Kidney capillary endothelial cell (primary cell): ENCODE results near the gene AURKAIP1.

ENCODE experiments used
- DNase-seq: peaks from one replicate; pipeline ENCODE4 v3.0.0-alpha.2; 2018; ENCODE audit warnings: low spot score

AURKAIP1 gene

GRCh38 chr1:1345860-1346500 is 29.0 kb downstream of the AURKAIP1 start:
- DNase-seq = no peak

- no peak for DNase-seq
Measured at GRCh38 chr1:1345384-1345783, 29.6 kb downstream of the AURKAIP1 start.

DNA sequence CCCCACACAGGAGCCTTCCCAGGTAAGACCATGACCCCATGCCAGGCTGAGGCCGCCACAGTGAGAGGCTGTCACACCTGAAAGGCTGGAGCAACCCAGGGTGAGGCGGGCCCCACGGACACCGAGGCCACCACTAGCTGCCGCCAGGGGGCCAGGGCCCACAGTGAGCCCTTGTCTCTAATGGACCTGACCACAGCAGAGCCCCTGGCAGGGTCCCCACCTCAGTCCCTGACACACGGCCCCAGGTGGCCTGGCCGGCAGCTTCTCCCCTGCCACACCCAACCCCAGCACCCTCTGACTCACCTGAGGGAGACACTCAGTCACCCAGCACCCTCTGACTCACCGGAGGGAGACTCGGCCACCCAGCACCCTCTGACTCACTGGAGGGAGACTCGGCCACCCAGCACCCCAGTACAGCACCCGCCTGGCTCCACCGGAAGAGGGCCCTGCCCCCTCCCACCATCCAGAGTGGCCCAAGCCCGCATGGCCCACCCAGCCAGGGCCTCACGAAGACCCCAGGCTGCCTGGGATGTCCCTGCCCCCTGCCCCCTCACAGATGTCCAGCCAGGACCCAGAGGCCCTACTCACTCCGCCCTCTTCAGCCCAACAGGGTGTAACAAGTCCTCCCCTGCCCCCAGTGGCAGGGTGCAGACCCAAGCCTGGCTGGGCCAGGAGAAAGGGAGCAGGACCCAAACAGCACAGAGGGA is 30.2 kb downstream of the AURKAIP1 start:
- no peak for DNase-seq

GRCh38 chr1:1343811-1344421 is 31.1 kb downstream of the AURKAIP1 start:
- DNase-seq = no peak

- DNase-seq = no peak
Measured at GRCh38 chr1:1342584-1343115, 32.4 kb downstream of the AURKAIP1 start.

GRCh38 chr1:1342061-1342562 is 32.9 kb downstream of the AURKAIP1 start:
- no peak for DNase-seq

- DNase-seq = no peak
Measured at GRCh38 chr1:1341549-1342021, 33.4 kb downstream of the AURKAIP1 start.

- DNase-seq = no peak
Measured at GRCh38 chr1:1340791-1341548, 34.0 kb downstream of the AURKAIP1 start.

- DNase-seq = no peak
Measured at GRCh38 chr1:1340185-1340584, 34.8 kb downstream of the AURKAIP1 start.

- no peak for DNase-seq
Measured at GRCh38 chr1:1338278-1338677, 36.7 kb downstream of the AURKAIP1 start.

DNA sequence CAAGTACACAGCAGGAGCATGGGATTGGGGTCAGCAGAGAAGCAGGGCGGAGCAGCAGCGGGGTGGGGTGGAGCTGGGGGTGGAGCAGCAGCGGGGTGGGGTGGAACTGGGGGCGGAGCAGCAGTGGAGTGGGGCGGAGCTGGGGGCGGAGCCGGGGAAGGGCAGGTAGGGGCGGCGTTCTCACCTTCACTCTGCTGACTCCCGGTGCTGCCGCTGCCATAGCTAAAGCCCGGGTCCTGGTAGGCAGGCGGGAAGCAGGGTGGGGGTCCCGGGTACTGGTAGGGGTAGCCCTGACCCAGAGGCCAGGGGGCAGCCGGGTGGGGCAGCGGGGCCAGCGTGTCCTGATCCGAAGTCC is 37.2 kb downstream of the AURKAIP1 start:
- DNase-seq = no peak

DNA sequence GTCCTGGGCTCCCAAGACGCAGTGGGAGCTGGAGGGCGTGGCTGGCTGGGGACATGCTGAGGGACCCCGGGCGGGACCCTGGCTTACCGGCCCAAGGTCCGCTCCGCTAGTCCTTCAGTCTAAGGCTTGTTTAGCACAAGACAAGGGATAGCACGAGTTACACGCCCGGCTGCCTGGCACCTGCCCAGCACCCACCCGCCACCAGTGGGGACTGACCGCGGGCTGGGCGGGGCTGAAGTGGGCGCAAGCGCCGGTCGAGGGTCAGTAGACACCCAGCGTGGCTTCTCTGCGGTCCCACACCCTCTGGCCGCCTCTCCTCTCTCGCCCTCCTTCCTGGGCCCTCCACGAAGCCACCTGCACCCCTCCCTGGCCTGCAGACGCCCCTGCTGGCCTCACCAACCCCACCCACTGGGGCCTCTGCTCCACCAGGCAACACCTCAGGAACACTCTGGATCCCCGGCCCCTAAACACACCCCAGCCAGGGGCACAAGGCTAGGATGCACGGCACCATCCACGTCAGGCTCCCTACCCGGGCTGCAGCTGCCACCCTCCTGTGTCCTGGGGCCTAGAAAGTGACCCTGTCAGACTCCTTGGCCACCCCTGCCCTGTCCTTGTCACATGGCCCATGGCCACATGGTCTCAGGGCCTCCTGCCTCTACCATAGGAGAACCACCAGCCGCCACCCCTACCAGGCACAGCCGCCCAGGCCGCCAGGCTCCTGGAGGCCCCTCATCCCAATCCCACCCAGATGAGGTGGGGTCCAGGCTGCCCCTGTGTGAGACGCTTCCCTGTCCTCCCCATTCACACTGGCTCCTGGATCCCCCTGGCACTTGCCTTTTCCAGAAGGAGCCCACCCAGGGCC is 37.8 kb downstream of the AURKAIP1 start:
- no peak for DNase-seq

- DNase-seq = no peak
Measured at GRCh38 chr1:1336446-1336845, 38.6 kb downstream of the AURKAIP1 start.

- DNase-seq = no peak
Measured at GRCh38 chr1:1335792-1336248, 39.2 kb downstream of the AURKAIP1 start.

DNA sequence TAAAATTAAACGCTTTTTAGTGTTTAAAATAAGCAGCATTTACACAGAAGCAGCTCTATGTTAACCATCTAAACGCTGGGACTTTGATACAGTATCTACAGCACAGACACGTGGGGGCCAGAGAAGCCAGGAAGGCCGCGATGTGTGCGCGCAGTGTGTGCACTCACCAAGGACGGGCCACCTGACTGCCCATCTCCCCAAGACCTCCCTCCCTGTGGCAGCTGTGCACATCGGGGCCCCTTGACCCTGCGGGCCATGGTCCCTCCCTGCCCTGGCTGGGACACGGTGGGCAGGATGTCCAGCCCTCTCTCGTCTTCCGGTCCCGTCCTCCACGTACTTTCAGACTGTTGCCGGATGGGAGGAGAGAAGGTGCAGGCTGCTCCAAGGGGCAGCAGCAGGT is 39.7 kb downstream of the AURKAIP1 start:
- no peak for DNase-seq

DNA sequence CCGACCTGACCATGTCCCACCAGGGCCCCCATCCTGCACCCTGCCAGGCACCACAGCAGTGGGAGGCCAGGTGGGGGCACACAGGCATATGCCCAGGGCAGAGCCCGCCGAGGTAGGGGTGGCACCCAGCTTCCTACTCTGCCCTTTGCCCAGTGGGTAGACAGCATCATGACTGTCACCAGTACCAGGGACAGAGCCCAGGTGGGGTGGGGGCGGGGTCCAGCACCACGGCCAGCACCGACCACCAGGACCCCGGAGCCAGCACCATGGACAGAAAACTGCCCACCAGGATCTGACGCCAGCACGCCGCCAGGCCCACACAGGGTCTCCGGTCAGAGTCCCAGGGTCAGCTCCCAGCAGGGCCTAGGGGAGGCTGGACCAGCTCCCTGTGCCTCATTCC is 40.2 kb downstream of the AURKAIP1 start:
- no peak for DNase-seq

- no peak for DNase-seq
Measured at GRCh38 chr1:1333551-1334241, 41.3 kb downstream of the AURKAIP1 start.

- DNase-seq = no peak
Measured at GRCh38 chr1:1332774-1333480, 42.1 kb downstream of the AURKAIP1 start.

GRCh38 chr1:1332031-1332755 is 42.8 kb downstream of the AURKAIP1 start:
- no peak for DNase-seq
